NCI-H2107 treated with DMSO at 0.1 percent for 48 hours (cell line): ENCODE data around the gene TANC1.

Experiments used
- DNase-seq: peaks from one replicate; lab custom pipeline; 2025; ENCODE audit not compliant: unreplicated experiment; lab: John Stamatoyannopoulos, UW

The TANC1 gene

DNA sequence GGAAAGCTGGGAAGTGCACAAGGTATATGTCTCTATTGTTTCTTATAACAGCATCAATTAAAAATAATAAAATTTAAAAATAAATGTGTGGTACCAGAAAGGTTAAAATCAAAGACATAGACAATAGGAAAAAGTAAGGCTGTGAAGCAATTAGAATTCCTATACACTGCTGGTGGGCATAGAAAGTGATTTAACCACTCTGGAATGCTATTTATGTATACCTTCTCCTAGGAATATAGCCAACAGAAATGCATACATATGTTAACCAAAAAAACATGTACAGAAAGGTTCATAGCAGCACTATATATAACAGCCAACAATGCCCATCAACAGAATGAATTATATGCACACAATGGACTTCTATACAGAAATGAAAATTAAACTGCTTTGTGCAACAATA is 275.1 kb downstream of the TANC1 start:
- no peak for DNase-seq

DNA sequence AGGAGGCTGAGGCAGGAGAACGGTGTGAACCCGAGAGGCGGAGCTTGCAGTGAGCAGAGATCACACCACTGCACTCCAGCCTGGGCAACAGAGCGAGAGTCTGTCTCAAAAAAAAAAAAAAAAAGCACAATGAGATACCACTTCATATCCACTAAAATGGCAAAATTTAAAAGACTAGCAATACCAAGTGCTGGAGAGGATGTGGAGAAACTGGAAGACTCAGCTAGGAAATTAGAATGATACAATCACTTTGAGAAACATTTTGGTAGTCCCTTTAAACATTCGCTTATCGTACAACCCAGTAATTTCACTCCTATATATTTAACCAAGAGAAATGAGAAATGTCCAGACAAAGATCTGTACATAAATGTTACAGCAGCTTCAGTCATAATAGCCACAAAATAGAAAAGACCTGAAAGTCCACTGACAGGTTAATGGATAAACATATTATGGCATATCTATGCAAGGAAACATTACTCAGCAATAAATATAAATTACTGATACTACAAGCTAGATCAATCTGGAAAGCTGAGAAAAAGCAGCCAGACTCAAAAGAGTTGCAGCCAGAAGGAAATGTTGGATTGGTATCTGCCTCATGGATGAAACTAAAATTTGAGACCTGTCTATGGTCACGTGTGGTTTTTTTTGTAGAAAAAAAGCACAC is 278.0 kb downstream of the TANC1 start:
- no peak for DNase-seq

GRCh38 chr2:159249990-159250715 is 281.7 kb downstream of the TANC1 start:
- DNase-seq: peak; percentile 71

DNA sequence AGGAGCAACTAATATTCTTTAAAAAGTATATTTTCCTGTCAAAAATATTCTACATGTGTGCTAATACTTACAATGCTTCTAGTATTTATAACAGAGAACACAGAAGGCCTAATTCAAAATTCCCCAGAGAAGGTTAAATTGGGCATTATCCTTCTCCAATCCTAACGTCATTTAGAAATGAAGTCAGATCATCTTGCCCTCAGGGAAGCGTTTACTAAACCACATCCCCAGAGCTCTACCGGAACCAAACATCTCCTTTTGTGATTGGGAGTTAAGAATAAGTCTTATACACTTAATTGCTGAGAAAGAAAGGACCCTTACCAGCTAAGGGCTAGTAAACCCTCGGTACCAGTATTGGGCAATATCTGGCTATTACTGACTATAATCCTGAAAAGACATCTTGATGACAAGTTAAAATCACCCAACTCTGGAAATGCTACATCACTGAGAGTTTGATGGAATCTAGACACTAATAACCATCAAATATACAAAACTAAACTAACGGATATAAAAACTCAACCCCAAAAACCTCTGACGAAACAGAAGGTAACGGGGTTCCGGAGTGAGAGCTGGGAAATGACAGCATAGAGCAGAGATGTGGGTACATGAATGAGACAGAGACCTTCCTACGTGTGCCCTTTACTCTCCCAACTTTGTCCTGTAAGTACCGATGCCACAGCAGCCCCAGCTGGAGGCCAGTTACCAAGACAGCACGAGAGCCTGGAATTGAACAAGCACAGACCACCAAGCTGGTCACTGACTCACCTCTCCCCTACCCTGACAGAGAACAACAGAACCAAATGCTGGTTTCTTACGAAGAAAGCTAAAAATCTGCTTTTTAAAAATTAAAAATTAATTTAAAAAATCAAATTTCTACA is 283.1 kb downstream of the TANC1 start:
- DNase-seq: no peak

GRCh38 chr2:159252905-159253304 is 284.5 kb downstream of the TANC1 start:
- DNase-seq: no peak

DNA sequence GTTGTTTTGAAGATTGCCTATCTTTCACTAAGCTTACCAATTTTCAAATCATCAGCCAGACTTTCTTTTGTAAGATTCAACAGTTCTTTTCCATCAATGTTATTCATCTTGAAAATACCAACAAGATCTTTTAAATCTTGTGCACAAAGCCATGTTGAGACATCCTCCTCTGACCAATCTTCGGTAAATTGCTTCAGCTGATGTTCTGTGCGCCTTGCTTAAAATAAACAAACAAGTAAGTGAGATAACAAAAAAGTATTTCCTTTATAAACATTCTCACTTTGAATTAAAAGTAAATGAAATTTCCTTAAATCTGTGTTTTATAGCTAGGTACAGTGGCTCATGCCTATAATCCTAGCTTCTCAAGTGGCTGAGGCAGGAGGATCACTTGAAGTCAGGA is 287.7 kb downstream of the TANC1 start:
- DNase-seq: no peak

- no peak for DNase-seq
Measured at GRCh38 chr2:159262226-159262625, 293.8 kb downstream of the TANC1 start.

DNA sequence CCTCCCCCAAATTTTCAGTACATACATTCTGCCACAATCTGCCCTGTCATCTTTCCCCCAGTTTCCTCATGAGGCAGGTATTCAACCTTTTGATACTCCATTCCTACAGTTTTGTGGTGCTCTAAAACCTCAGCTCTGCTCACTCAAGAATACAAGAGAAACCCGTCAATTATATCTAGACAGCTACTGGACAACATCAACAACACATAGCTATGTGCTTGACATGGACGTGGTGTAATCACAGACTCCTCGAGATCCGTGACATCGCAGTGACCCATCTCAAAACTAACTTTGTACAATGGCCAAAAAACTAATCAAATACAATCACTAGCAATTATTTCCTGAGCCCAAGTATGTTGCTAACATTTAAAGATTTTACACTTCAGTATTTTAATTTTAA is 294.5 kb downstream of the TANC1 start:
- no peak for DNase-seq

DNA sequence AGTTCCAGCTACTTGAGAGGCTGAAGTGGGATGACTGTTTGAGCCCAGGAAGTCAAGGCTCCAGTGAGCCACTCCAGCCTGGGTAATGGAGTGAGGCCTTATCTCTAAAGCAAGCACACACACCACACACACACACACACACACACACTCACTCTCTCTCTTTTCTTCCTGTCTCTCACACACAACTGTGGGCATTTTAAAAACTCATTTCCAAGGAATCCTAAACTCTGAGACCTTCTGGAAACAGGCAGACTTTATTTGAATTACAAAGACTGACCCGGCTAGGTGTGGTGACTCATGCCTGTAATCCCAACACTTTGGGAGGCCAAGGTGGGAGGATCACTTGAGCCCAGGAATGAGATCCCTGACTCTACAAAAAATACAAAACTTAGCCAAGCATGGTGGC is 296.7 kb downstream of the TANC1 start:
- no peak for DNase-seq

DNA sequence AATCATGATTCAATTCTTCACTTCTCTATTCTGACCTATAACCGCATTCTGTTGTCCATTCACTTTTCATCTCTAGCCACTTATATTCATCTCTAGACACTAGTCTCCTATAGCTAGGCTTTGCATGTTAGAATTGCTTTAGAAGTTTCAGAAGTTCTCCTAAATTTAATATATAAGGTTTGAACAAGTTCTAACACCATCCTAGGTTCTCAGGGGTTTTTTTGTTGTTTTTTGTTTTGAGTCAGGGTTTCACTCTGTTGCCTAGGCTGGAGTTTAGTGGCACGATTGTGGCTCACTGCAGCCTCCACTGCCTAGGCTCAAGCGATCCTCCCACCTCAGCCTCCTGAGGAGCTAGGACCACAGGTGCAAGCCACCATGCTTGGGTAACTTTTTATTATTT is 298.1 kb downstream of the TANC1 start:
- DNase-seq: no peak

DNA sequence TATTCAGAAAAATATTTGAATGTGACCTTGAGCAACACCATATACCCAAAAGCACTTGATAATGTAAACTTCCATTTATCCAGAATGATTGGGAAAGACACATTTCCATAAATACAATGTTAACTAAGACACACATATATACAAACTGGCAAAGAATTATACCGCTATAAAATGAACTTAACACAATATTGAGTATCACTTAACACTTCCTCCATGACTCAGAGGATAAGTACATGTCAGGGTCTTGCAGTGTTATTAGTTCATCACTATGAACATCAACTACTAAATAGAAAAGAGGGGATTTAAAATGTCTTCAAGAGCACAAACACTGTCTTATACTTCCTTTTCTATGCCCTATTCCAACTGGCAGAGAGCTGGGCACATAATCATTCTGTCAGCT is 299.5 kb downstream of the TANC1 start:
- no peak for DNase-seq

- no peak for DNase-seq
Measured at GRCh38 chr2:159270744-159271379, 302.4 kb downstream of the TANC1 start.

- no peak for DNase-seq
Measured at GRCh38 chr2:159272156-159272555, 303.7 kb downstream of the TANC1 start.

- DNase-seq: no peak
Measured at GRCh38 chr2:159275111-159275510, 306.7 kb downstream of the TANC1 start.

GRCh38 chr2:159279700-159280099 is 311.3 kb downstream of the TANC1 start:
- DNase-seq: no peak

DNA sequence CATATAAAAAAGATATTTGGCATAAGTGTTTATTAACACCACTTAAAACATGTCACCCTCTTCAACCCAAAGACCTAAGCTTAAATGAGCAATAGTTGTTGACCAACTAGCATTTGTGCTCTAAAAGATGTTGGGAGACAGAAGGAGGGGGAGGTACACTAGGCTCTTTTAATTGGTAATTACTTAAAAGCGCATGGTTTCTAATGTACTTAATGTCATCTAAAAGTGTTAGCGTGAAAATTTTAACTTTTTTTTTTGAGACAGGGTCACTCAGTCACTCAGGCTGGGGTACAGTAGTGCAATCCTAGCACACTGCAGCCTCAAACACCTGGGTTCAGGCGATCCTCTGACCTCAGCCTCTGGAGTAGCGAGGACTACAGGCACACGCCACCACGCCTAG is 312.6 kb downstream of the TANC1 start:
- DNase-seq: no peak
